Naive B cell (primary cell): ENCODE data around the gene GINS1. TPM values are rescaled to one million over a fixed set of nuclear protein-coding genes. Genes with fewer than 3 reads are reported as not detected.
"Not testable (repeated sequence)": the region's sequence is repeated elsewhere in the genome, so short reads cannot be mapped to it uniquely, and the experiment has no call there.

Experiments used
- ATAC-seq, 2 donors: fragments of 150-1000 bp; cut with Tn5 transposase; 2 replicates each; pipeline ENCODE4 v1.10.0; 2021; ENCODE audit warnings: low read depth in 2 of 2, mild to moderate bottlenecking in 2 of 2, moderate library complexity in 2 of 2
- DNase-seq: peaks from one replicate; pipeline ENCODE4 v3.0.0; 2022
- H3K27ac Mint-ChIP-seq, 6 donors: one replicate each; pipeline ENCODE4 v1.8.0; 2020 to 2022; ENCODE audit warnings: mild to moderate bottlenecking in 6 of 6, mixed read lengths in 6 of 6, moderate library complexity in 5 of 6, inconsistent platforms in 2 of 6
- H3K27me3 Mint-ChIP-seq, 3 donors: one replicate each; pipeline ENCODE4 v1.8.0; 2021 to 2022; ENCODE audit warnings: mixed read lengths in 3 of 3, mild to moderate bottlenecking in 1 of 3
- H3K36me3 Mint-ChIP-seq, 2 donors: one replicate each; pipeline ENCODE4 v1.8.0; 2020 to 2022; ENCODE audit warnings: mixed read lengths in 2 of 2, inconsistent platforms in 1 of 2, mild to moderate bottlenecking in 1 of 2
- H3K4me1 Mint-ChIP-seq, 3 donors: one replicate each; pipeline ENCODE4 v1.8.0; 2020 to 2022; ENCODE audit warnings: mixed read lengths in 3 of 3, inconsistent platforms in 1 of 3, mild to moderate bottlenecking in 1 of 3, moderate library complexity in 1 of 3
- H3K4me3 Mint-ChIP-seq, 8 donors: one replicate each; pipeline ENCODE4 v1.8.0; 2020 to 2022; ENCODE audit warnings: mild to moderate bottlenecking in 8 of 8, mixed read lengths in 8 of 8, moderate library complexity in 8 of 8, inconsistent platforms in 2 of 8
- H3K9me3 Mint-ChIP-seq, 7 donors: one replicate each; pipeline ENCODE4 v1.8.0; 2020 to 2022; ENCODE audit warnings: mixed read lengths in 7 of 7, mild to moderate bottlenecking in 5 of 7, inconsistent platforms in 2 of 7, moderate library complexity in 1 of 7
- polyA plus RNA-seq, 6 donors: library from polyadenylated mRNA; unstranded; fragments of 300-500 nt; fragmentation: Illumina TruSeq; gene quantifications; one replicate each; pipeline ENCODE4 v1.2.3, GENCODE V29; 2021; ENCODE audit warnings: low read depth in 6 of 6

GINS1 gene
- polyA plus RNA-seq, 6 donors from 2014 or later = 1.1 to 3.4 (median 1.8) TPM

GRCh38 chr20:25465243-25466135, 58.0 kb downstream of the GINS1 start:
- Mint-ChIP-seq H3K36me3 (no peaks in the 10 kb centered on the region), H3K4me1 (peaks cover 0 to 4% (median 0%) of the 10 kb centered on the region in 3 donors), H3K4me3 (no peak overlapping the region), H3K27me3 (peaks cover 0 to 9% (median 4%) of the 10 kb centered on the region in 3 donors), H3K27ac (peak overlapping the region in 2 of 6 donors; percentile 53 to 70), H3K9me3 (no peaks in the 10 kb centered on the region)
- DNase-seq = no peak
- ATAC-seq = no peak

GRCh38 chr20:25466846-25467245, 59.4 kb downstream of the GINS1 start:
- ATAC-seq = no peak
- Mint-ChIP-seq H3K27me3 (peaks cover 0 to 9% (median 0%) of the 10 kb centered on the region in 3 donors), H3K4me3 (no peak overlapping the region), H3K27ac (no peak overlapping the region), H3K4me1 (peaks cover 0 to 4% (median 0%) of the 10 kb centered on the region in 3 donors), H3K36me3 (no peaks in the 10 kb centered on the region), H3K9me3 (no peaks in the 10 kb centered on the region)
- DNase-seq = no peak

- H3K4me1 Mint-ChIP-seq = peaks cover 0 to 4% (median 0%) of the 10 kb centered on the region in 3 donors
- no peak for ATAC-seq
- no peak for DNase-seq
- H3K27me3 Mint-ChIP-seq = peaks cover 0 to 9% (median 0%) of the 10 kb centered on the region in 3 donors
- H3K27ac Mint-ChIP-seq = peak overlapping the region in 1 of 6 donors; percentile 14
- no peak overlapping the region for H3K4me3 Mint-ChIP-seq
- H3K9me3 Mint-ChIP-seq = no peaks in the 10 kb centered on the region
- no peaks in the 10 kb centered on the region for H3K36me3 Mint-ChIP-seq
These were observed 60.0 kb downstream of the GINS1 start for GRCh38 chr20:25467441-25467840.

GRCh38 chr20:25468126-25469075, 60.9 kb downstream of the GINS1 start:
- no peaks in the 10 kb centered on the region for H3K9me3 Mint-ChIP-seq
- no peaks in the 10 kb centered on the region for H3K36me3 Mint-ChIP-seq
- H3K4me1 Mint-ChIP-seq = peaks cover 0 to 4% (median 0%) of the 10 kb centered on the region in 3 donors
- DNase-seq = no peak
- no peak for ATAC-seq
- H3K27me3 Mint-ChIP-seq = peaks cover 0 to 9% (median 0%) of the 10 kb centered on the region in 3 donors
- H3K4me3 Mint-ChIP-seq = no peak overlapping the region
- no peak overlapping the region for H3K27ac Mint-ChIP-seq

GRCh38 chr20:25469558-25469957, 62.1 kb downstream of the GINS1 start:
- ATAC-seq = no peak
- Mint-ChIP-seq H3K36me3 (no peaks in the 10 kb centered on the region), H3K4me1 (peaks cover 0 to 4% (median 0%) of the 10 kb centered on the region in 3 donors), H3K9me3 (no peaks in the 10 kb centered on the region), H3K4me3 (no peak overlapping the region), H3K27ac (no peak overlapping the region), H3K27me3 (peaks cover 0 to 9% (median 0%) of the 10 kb centered on the region in 3 donors)
- DNase-seq = no peak

- Mint-ChIP-seq H3K4me3 (no peak overlapping the region), H3K9me3 (no peaks in the 10 kb centered on the region), H3K36me3 (no peaks in the 10 kb centered on the region), H3K27me3 (peaks cover 0 to 9% (median 0%) of the 10 kb centered on the region in 3 donors), H3K27ac (no peak overlapping the region), H3K4me1 (peaks cover 0 to 4% (median 0%) of the 10 kb centered on the region in 3 donors)
- ATAC-seq (no peak), DNase-seq (no peak)
These were observed 62.6 kb downstream of the GINS1 start for GRCh38 chr20:25470045-25470444.

GRCh38 chr20:25471020-25471419, 63.5 kb downstream of the GINS1 start:
- Mint-ChIP-seq H3K27me3 (peaks cover 0 to 9% (median 0%) of the 10 kb centered on the region in 3 donors), H3K36me3 (no peaks in the 10 kb centered on the region), H3K4me3 (no peak overlapping the region), H3K4me1 (peaks cover 0 to 4% (median 0%) of the 10 kb centered on the region in 3 donors), H3K9me3 (no peaks in the 10 kb centered on the region), H3K27ac (no peak overlapping the region)
- DNase-seq = no peak
- no peak for ATAC-seq

GRCh38 chr20:25473297-25473696, 65.8 kb downstream of the GINS1 start:
- ATAC-seq, H3K4me1 Mint-ChIP-seq, H3K4me3 Mint-ChIP-seq: not testable (repeated sequence)

GRCh38 chr20:25476106-25477013, 68.9 kb downstream of the GINS1 start:
- peaks cover 0 to 4% (median 0%) of the 10 kb centered on the region in 3 donors for H3K27me3 Mint-ChIP-seq

More at GRCh38 chr20:25473297-25473696, 65.8 kb downstream of the GINS1 start:
- H3K27me3 Mint-ChIP-seq, H3K36me3 Mint-ChIP-seq, H3K27ac Mint-ChIP-seq, DNase-seq, H3K9me3 Mint-ChIP-seq: not testable (repeated sequence)

GRCh38 chr20:25477014-25477882, 69.8 kb downstream of the GINS1 start:
- H3K27ac Mint-ChIP-seq = peak overlapping the region in 1 of 6 donors; percentile 60
- H3K4me1 Mint-ChIP-seq = no peaks in the 10 kb centered on the region

More at GRCh38 chr20:25476106-25477013, 68.9 kb downstream of the GINS1 start:
- Mint-ChIP-seq H3K27ac (no peak overlapping the region), H3K4me1 (no peaks in the 10 kb centered on the region), H3K4me3 (no peak overlapping the region), H3K9me3 (no peaks in the 10 kb centered on the region), H3K36me3 (no peaks in the 10 kb centered on the region)
- DNase-seq = no peak
- no peak for ATAC-seq

GRCh38 chr20:25478889-25479568, 71.6 kb downstream of the GINS1 start:
- H3K36me3 Mint-ChIP-seq = no peaks in the 10 kb centered on the region
- no peaks in the 10 kb centered on the region for H3K4me1 Mint-ChIP-seq
- no peaks in the 10 kb centered on the region for H3K9me3 Mint-ChIP-seq
- peaks cover 0 to 14% (median under 1%) of the 10 kb centered on the region in 3 donors for H3K27me3 Mint-ChIP-seq
- H3K27ac Mint-ChIP-seq = peak overlapping the region in 1 of 6 donors; percentile 51
- no peak overlapping the region for H3K4me3 Mint-ChIP-seq
- DNase-seq (no peak), ATAC-seq (no peak)

More at GRCh38 chr20:25477014-25477882, 69.8 kb downstream of the GINS1 start:
- DNase-seq (no peak), ATAC-seq (no peak)
- Mint-ChIP-seq H3K9me3 (no peaks in the 10 kb centered on the region), H3K4me3 (no peak overlapping the region), H3K36me3 (no peaks in the 10 kb centered on the region), H3K27me3 (peaks cover 0 to 4% (median 0%) of the 10 kb centered on the region in 3 donors)
